ENCODE data around the gene ACKR3. TPM values are rescaled to one million over a fixed set of nuclear protein-coding genes. Genes with fewer than 3 reads are reported as not detected.

The ACKR3 gene
- total RNA-seq, 6 experiments from 2014 or later: 0.66 to 57.0 (median 4.7) TPM

- Histone ChIP-seq H3K9me3 (no peaks in the 10 kb centered on the region), H3K27ac (no peak overlapping the region), H3K36me3 (no peaks in the 10 kb centered on the region), H3K4me3 (no peak overlapping the region), H3K27me3 (no peaks in the 10 kb centered on the region), H3K4me1 (no peaks in the 10 kb centered on the region)
- no peak for TF ChIP-seq CTCF (IDR thresholded peaks at IDR 0.05)
- no peak for TF ChIP-seq POLR2A (IDR thresholded peaks at IDR 0.05)
- 82% methylated on average over 2 of the region's 7 CpGs for WGBS (ENCODE audit: insufficient coverage, low coverage, low lambda C conversion rate, missing lambda C conversion rate)
- ATAC-seq: no peak
- intact Hi-C loops (cut with DNase I): no loop called here
- DNase-seq: no peak
These were observed 38.4 kb upstream of the ACKR3 start for GRCh38 chr2:236531195-236531594.

GRCh38 chr2:236531996-236532395, 37.6 kb upstream of the ACKR3 start:
- Histone ChIP-seq H3K27ac (no peak overlapping the region), H3K36me3 (no peaks in the 10 kb centered on the region), H3K4me3 (no peak overlapping the region), H3K4me1 (no peaks in the 10 kb centered on the region), H3K27me3 (no peaks in the 10 kb centered on the region), H3K9me3 (no peaks in the 10 kb centered on the region)
- WGBS (ENCODE audit: insufficient coverage, low coverage, low lambda C conversion rate, missing lambda C conversion rate): 75% methylated on average over 1 of the region's 1 CpG
- TF ChIP-seq CTCF (IDR thresholded peaks at IDR 0.05): no peak
- TF ChIP-seq POLR2A (IDR thresholded peaks at IDR 0.05): no peak
- DNase-seq: no peak
- intact Hi-C loops (cut with DNase I): no loop called here
- ATAC-seq: no peak

- Histone ChIP-seq H3K36me3 (no peaks in the 10 kb centered on the region), H3K27ac (no peak overlapping the region), H3K9me3 (no peaks in the 10 kb centered on the region), H3K4me3 (no peak overlapping the region), H3K4me1 (no peaks in the 10 kb centered on the region), H3K27me3 (no peaks in the 10 kb centered on the region)
- no peak for ATAC-seq
- intact Hi-C loops (cut with DNase I): no loop called here
- WGBS (ENCODE audit: insufficient coverage, low coverage, low lambda C conversion rate, missing lambda C conversion rate): 59% methylated on average over 2 of the region's 4 CpGs
- no peak for TF ChIP-seq POLR2A (IDR thresholded peaks at IDR 0.05)
- TF ChIP-seq CTCF (IDR thresholded peaks at IDR 0.05): no peak
- no peak for DNase-seq
These were observed 36.3 kb upstream of the ACKR3 start for GRCh38 chr2:236533343-236533742.

GRCh38 chr2:236535024-236535423, 34.6 kb upstream of the ACKR3 start:
- Histone ChIP-seq H3K9me3 (no peaks in the 10 kb centered on the region), H3K27ac (no peak overlapping the region), H3K4me1 (no peaks in the 10 kb centered on the region), H3K27me3 (no peaks in the 10 kb centered on the region), H3K36me3 (no peaks in the 10 kb centered on the region), H3K4me3 (no peak overlapping the region)
- intact Hi-C loops (cut with DNase I): no loop called here
- ATAC-seq: no peak
- TF ChIP-seq POLR2A (IDR thresholded peaks at IDR 0.05) (no peak), CTCF (IDR thresholded peaks at IDR 0.05) (no peak)
- WGBS (ENCODE audit: insufficient coverage, low coverage, low lambda C conversion rate, missing lambda C conversion rate): 44% methylated on average over 4 of the region's 5 CpGs
- no peak for DNase-seq
